Esophagus (tissue), 2 donors: ENCODE measurements around the gene SEPSECS. TPM values are rescaled to one million over a fixed set of nuclear protein-coding genes. Genes with fewer than 3 reads are reported as not detected.

Source experiments
- H3K27ac ChIP-seq, 2 donors: one replicate each; pipeline ENCODE4 v1.5.1; 2013; ENCODE audit warnings: low read depth in 2 of 2, mild to moderate bottlenecking in 2 of 2, inconsistent platforms in 1 of 2, low read length in 1 of 2, moderate library complexity in 1 of 2
- H3K27me3 ChIP-seq, 2 donors: one replicate each; pipeline ENCODE4 v1.6.1; 2013; ENCODE audit warnings: low read length in 2 of 2, control low read depth in 1 of 2, mild to moderate bottlenecking in 1 of 2; ENCODE audit not compliant: insufficient read depth in 2 of 2, control insufficient read depth in 1 of 2
- H3K36me3 ChIP-seq, 2 donors: one replicate each; pipeline ENCODE4 v1.6.1; 2013; ENCODE audit warnings: low read length in 1 of 2; ENCODE audit not compliant: control insufficient read depth in 2 of 2, insufficient read depth in 2 of 2
- H3K4me1 ChIP-seq, 2 donors: one replicate each; pipeline ENCODE4 v1.6.1; 2013; ENCODE audit warnings: low read length in 1 of 2; ENCODE audit not compliant: control insufficient read depth in 2 of 2, insufficient read depth in 2 of 2
- H3K4me3 ChIP-seq, 2 donors: one replicate each; pipeline ENCODE4 v1.5.1; 2013; ENCODE audit warnings: low read length in 2 of 2, mild to moderate bottlenecking in 2 of 2, low read depth in 1 of 2, moderate library complexity in 1 of 2
- H3K9me3 ChIP-seq, 2 donors: one replicate each; pipeline ENCODE4 v1.6.1; 2013; ENCODE audit warnings: mild to moderate bottlenecking in 2 of 2, low read depth in 1 of 2, low read length in 1 of 2, moderate library complexity in 1 of 2; ENCODE audit not compliant: control insufficient read depth in 2 of 2, insufficient read depth in 1 of 2
- WGBS, 2 donors: extraction: QIAGEN DNeasy Blood & Tissue Kit; methylation state at CpG; one replicate each; pipeline ENCODE4 v1.1.7; 2013; 5-methylcytosine and 5-hydroxymethylcytosine counted together
- polyA plus RNA-seq, 2 donors: library from polyadenylated mRNA; stranded (reverse); fragments of 200-250 nt; gene quantifications; one replicate each; pipeline ENCODE4 v1.2.3, GENCODE V29; 2013
- donor health status: healthy with polysubstance abuse.
- donor health status: Bipolar disorder and iron deficiency.

Gene SEPSECS
- polyA plus RNA-seq, 2 donors, result 2.2 to 3.9 TPM

DNA sequence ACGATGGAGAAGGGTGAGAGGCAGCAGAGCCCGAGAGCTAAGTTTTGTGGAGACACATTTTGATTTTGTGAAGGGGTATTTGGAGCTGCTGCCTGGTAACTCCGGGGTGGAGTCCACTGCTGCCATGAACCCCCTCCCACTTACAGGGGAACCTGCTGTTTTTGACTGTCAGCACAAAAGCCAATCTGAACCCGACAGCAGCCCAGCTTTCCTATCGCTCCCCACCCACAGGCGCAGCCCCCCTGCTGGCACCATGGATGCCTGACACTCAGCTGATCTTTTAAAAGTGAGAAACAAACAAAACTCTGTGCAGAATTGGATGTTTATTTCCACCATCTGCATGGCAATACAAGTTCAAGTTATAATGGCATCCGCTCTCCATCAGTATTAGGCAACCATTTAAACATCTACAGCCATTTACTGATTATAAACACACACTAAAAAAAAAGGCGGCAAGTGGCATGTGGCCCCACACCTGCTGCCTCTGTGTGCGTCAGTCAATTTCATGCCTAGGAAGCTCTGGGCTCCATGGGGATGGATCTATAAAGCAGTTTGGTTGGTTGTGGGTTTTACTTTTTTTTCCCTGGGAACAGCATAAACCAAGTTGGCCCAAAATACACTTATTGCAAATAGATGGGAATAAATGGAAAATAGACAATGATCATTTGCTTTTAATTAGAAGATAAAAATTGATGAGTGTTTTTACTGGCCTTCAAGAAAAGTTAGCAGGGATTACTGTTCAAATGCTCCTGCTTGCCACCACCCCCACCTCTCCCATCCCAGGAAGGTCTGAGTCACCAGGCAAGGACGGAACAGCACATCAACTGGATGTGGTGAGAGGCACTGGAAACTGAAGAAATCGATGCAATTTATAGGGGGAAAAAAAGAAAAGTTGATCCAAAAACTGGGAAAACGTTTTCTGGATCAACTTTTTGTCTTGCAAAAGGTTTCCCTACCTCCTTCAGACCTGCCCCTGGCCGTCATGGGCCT, 46.0 kb downstream of the SEPSECS start:
- H3K27me3 ChIP-seq, result no peaks in the 10 kb centered on the region
- WGBS, 2 donors, result 68 to 77% methylated on average over 13 of the region's 13 CpGs
- H3K27ac ChIP-seq, result no peak overlapping the region
- no peaks in the 10 kb centered on the region for H3K4me1 ChIP-seq
- no peaks in the 10 kb centered on the region for H3K36me3 ChIP-seq
- no peak overlapping the region for H3K4me3 ChIP-seq
- H3K9me3 ChIP-seq, result no peaks in the 10 kb centered on the region

- 59 to 74% methylated on average over 3 of the region's 3 CpGs for WGBS, 2 donors
- Histone ChIP-seq H3K9me3 (no peaks in the 10 kb centered on the region), H3K4me3 (no peak overlapping the region)
These were observed 47.3 kb downstream of the SEPSECS start for GRCh38 chr4:25112995-25113380.

DNA sequence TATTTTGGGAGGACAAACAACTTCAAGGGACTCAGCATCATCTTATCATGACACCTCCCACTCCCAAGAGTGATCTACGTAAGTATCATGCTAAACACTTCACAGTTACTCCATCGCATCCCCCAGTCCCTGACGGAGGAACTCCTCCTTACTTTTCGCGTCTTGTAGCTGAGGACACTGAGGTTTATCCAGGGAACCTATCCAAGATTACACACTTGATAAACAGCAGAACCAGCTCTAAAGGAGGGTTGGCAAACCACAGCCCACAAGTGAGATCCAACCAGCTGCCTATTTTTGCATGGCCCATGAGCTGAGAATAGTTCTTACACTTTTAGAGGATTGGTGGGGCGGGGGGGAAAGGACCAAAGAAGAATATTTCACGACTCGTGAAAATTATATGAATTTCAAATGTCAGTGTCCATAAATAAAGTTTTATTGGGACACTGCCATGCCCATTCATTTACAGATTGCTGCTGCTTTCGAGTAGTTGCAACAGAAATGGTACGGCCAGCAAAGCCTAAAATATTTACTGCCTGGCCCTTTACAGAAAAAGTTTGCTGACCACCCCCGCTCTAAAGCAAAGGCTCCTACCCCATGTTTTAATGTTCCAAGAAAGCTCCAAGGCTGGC, 47.8 kb downstream of the SEPSECS start:
- Histone ChIP-seq H3K4me1 (no peaks in the 10 kb centered on the region), H3K27ac (no peak overlapping the region), H3K36me3 (no peaks in the 10 kb centered on the region), H3K27me3 (no peaks in the 10 kb centered on the region), H3K4me3 (no peak overlapping the region), H3K9me3 (no peaks in the 10 kb centered on the region)
- 86 to 89% methylated on average over 11 of the region's 11 CpGs for WGBS, 2 donors

More at GRCh38 chr4:25112995-25113380, 47.3 kb downstream of the SEPSECS start:
- Histone ChIP-seq H3K4me1 (no peaks in the 10 kb centered on the region), H3K36me3 (no peaks in the 10 kb centered on the region), H3K27me3 (no peaks in the 10 kb centered on the region), H3K27ac (no peak overlapping the region)

- Histone ChIP-seq H3K9me3 (no peaks in the 10 kb centered on the region), H3K4me1 (no peaks in the 10 kb centered on the region), H3K36me3 (no peaks in the 10 kb centered on the region), H3K27me3 (no peaks in the 10 kb centered on the region), H3K27ac (no peak overlapping the region), H3K4me3 (no peak overlapping the region)
- 83 to 86% methylated on average over 11 of the region's 11 CpGs for WGBS, 2 donors
These were observed 48.5 kb downstream of the SEPSECS start for GRCh38 chr4:25111648-25112196.

- no peaks in the 10 kb centered on the region for H3K9me3 ChIP-seq
- H3K4me1 ChIP-seq, result no peaks in the 10 kb centered on the region
- no peaks in the 10 kb centered on the region for H3K36me3 ChIP-seq
- WGBS, 2 donors, result 90% methylated on average over 8 of the region's 8 CpGs
- H3K27ac ChIP-seq, result no peak overlapping the region
- no peaks in the 10 kb centered on the region for H3K27me3 ChIP-seq
- H3K4me3 ChIP-seq, result no peak overlapping the region
These were observed 49.5 kb downstream of the SEPSECS start for GRCh38 chr4:25110527-25111329.

GRCh38 chr4:25109511-25109910, 50.7 kb downstream of the SEPSECS start:
- Histone ChIP-seq H3K27me3 (no peaks in the 10 kb centered on the region), H3K9me3 (no peaks in the 10 kb centered on the region), H3K4me1 (no peaks in the 10 kb centered on the region), H3K36me3 (no peaks in the 10 kb centered on the region), H3K4me3 (no peak overlapping the region), H3K27ac (no peak overlapping the region)
- WGBS, 2 donors, result 97 to 98% methylated on average over 4 of the region's 4 CpGs

DNA sequence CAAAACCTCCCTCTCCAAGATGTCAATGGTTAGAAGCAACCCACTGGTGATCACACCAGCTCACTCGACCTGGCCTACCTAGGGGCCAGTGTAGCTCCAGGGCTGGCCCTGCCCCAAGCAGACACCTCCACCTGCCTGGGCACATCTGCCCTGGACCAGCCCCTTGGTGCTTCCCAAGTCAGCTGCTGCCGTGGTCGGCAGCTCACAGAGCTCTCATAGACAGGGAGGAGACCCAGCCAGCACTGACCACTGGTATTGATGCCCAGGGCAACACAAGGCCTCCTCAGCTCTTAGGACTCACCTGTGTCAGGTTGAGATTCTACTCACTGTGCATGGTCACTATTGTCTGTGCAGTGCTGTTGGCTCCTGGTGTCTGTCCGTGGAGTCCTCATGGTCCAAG, 51.7 kb downstream of the SEPSECS start:
- Histone ChIP-seq H3K27me3 (no peaks in the 10 kb centered on the region), H3K27ac (no peak overlapping the region), H3K36me3 (no peaks in the 10 kb centered on the region), H3K4me3 (no peak overlapping the region), H3K4me1 (no peaks in the 10 kb centered on the region), H3K9me3 (no peaks in the 10 kb centered on the region)
- WGBS, 2 donors, result 87 to 89% methylated on average over 4 of the region's 4 CpGs

DNA sequence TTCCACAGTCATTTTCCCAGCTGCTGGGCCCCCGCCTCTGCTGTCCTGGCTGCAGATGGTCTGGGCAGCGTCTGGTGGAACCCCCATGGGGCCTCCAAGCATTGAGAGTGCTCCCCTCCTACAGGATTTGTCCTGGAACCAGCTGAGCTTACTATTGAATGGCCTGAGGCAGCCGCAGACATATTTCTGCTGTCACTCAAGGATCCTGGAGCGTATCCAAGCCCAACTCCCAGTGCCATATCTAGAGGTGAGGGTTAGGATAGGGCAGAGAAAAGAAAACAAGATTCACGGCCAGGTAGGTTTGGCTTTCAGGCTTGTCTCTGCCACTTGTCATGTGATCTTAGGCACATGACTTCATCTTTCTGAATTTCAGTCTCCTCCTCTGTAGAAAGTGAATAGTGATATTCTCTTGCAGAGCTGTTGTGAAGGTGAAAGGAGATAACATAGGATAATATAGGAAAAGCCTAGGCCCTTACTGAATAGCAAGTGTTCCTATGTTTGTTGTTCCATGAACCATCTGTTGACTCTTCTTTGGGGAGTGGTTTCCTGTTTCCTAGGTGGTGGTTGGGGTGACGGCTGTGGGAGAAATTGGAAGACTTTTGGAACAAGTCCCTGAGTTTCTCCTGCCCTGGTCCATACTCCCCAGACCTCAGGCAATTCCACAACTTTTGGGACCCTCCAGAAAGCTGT, 52.3 kb downstream of the SEPSECS start:
- Histone ChIP-seq H3K36me3 (no peaks in the 10 kb centered on the region), H3K27me3 (no peaks in the 10 kb centered on the region), H3K9me3 (no peaks in the 10 kb centered on the region), H3K4me1 (no peaks in the 10 kb centered on the region), H3K27ac (no peak overlapping the region), H3K4me3 (no peak overlapping the region)
- 49 to 65% methylated on average over 6 of the region's 6 CpGs for WGBS, 2 donors
